Activated T-cell treated with anti-CD3 and anti-CD28 coated beads for 24 hours (primary cell): ENCODE results near the gene APBB3.

ENCODE experiments used
- DNase-seq: peaks from one replicate; pipeline ENCODE4 v3.0.0-alpha.2; 2020; ENCODE audit warnings: low read depth

APBB3 gene

GRCh38 chr5:140553657-140554056, 10.7 kb downstream of the APBB3 start:
- no peak for DNase-seq

GRCh38 chr5:140551872-140552271, 12.5 kb downstream of the APBB3 start:
- no peak for DNase-seq

DNA sequence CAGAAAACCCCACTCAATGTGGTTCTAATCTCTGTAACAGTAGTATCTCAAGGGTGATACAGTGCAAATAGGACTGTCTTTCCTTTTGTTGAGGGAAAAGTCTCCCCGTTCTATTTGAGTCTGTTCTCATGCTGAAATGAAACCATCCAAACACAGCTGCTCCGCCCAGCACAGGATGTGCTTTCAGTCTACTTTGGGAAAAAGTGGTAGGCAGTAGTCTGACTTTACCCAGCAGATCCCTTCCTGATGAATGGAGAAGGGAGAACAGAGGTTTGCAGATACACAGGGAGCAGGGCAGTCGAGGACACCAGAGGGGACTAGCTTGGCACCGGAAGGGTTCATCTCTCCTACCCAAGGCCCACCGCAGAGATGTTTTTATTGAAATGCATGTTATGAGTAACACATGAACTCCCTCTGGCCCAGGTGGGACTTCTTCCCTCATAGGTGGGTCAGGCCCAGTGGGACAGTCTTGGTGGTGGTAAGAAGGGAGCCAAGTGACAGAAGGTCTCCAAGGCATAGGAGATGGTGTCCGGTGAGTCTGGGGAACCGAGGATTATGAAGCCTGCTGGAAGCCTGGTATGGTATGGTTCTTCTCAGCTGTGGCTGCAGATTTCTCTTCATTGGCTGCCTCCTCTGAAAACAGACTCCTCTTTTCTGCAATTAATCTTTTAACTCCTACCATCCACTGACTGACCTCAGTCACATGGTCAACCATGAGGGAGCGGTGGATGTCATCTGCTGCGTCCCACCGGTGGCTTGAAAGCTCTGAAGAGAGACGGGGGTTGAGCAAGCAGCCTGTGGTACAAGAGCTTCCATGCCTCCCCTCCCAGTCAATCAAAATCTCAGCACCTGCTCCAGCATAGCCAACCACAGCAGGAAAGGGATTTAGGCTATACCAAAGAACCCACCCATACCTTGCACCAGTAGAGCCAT, 14.0 kb downstream of the APBB3 start:
- DNase-seq, result no peak

- no peak for DNase-seq
These were observed 14.9 kb downstream of the APBB3 start for GRCh38 chr5:140549237-140550144.

DNA sequence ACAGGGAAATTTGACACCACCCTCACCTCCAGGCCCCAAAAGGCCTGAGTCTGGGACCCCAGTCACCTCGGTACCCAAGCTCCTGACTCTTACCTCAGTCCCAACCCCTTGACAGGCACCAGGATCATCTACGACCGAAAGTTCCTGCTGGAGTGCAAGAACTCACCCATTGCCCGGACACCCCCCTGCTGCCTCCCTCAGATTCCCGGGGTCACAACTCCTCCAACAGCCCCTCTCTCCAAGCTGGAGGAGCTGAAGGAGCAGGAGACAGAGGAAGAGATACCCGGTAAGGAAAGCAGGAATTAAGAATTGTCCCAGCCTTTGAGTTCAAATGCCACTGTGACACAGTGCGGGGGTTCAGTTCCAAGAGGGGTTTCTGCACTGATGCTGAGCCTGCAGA, 15.6 kb downstream of the APBB3 start:
- no peak for DNase-seq

DNA sequence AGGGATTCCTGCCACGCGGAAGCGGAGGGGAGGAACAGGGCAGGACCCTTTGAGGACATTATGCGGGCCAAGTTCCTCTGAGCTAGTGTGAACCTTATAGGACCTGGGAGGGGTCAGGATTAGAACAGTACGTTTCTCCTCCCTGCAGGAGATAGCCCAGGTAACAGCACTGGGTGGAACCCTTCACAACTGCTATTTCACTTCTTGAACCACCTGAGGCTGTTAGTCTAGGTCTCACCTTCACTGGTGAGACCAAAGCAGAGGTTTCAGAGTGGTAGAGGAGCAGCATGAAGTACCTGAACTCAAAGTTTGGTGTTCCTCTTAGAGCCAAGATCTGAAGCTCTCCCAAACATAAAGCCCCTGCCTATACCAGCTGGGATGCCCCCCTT, 16.1 kb downstream of the APBB3 start:
- DNase-seq, result no peak

- DNase-seq, result peak; percentile 80
These were observed 16.7 kb downstream of the APBB3 start, which contains the start of gene EIF4EBP3 for GRCh38 chr5:140547508-140548299. EIF4EBP3 (plus strand) TSS chr5:140547662; CDS start chr5:140547738, 76 bp downstream.

GRCh38 chr5:140546851-140547507, 17.4 kb downstream of the APBB3 start:
- DNase-seq, result no peak

DNA sequence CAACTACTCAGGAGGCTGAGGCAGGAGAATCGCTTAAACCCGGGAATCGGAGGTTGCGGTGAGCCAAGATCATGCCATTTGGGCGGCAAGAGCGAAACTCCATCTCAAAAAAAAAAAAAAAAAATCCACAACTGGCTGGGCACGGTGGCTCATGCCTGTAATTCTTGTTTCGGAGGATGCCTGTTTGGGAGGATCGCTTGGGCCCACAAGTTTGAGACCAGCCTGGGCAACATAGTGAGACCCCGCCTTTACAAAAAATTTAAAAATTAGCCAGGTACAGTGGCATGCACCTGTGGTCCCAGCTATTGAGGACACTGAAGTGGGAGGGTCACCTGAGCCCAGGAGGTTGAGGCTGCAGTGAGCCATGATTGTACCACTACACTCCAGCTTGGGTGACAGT, 18.8 kb downstream of the APBB3 start:
- no peak for DNase-seq

- DNase-seq, result no peak
These were observed 19.4 kb downstream of the APBB3 start for GRCh38 chr5:140544986-140545385.

DNA sequence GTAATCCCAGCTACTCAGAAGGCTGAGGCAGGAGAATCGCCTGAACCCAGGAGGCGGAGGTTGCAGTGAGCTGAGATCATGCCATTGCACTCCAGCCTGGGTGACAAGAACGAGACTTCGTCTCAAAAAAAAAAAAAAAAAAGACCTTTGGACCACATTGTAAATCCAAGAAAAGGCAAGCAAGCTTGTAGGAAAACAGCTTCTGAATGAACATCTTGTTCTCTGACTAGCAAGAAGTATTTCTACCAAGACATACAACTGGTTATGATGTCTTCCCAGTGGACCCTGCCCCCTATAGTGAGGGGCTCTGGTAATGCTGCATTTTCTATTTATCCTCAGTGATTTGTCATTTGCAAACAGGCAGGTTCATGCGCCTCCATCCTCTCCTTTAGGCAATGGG, 21.4 kb downstream of the APBB3 start:
- DNase-seq, result no peak

- DNase-seq, result no peak
These were observed 24.2 kb downstream of the APBB3 start for GRCh38 chr5:140540227-140540626.

DNA sequence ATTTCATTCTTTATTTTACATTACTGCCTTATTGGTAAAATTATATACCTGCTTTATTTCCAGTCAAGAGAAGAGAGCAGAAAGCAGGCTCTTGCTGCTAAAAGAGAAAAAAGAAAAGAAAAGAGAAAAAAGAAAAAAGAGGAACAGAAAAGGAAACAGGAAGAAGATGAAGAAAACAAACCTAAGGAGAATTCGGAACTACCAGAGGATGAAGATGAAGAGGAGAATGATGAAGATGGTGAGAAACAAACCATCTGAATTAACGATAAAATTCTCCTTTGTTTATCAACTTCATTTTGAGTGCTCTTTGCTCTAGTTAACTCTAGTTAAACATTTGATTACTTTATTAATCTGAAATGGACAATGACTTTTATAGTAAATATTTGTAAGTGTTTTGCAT, 40.4 kb downstream of the APBB3 start:
- no peak for DNase-seq

DNA sequence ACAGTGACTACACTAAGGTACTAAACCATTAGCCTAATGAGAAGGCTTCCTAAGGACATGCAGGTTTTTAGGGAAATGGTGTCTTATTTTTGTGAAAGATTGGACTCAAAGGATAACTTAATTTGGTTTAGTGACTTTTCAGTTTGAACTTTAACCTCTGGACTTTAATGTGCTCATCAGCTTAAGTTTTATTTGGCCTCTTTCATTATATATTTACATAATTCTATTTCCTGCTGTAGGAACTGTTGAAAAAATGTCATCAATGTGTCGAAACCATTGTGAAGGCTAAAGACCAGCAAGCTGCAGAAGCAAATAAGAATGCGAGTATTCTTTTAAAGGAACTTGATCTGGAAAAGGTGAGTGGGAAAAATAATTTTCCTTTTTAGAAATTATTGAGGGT, 51.3 kb downstream of the APBB3 start:
- DNase-seq, result no peak

- DNase-seq, result no peak
These were observed 54.5 kb downstream of the APBB3 start for GRCh38 chr5:140509898-140510297.
